Measurements from ENCODE around the gene ATP2B3.

Gene ATP2B3

DNA sequence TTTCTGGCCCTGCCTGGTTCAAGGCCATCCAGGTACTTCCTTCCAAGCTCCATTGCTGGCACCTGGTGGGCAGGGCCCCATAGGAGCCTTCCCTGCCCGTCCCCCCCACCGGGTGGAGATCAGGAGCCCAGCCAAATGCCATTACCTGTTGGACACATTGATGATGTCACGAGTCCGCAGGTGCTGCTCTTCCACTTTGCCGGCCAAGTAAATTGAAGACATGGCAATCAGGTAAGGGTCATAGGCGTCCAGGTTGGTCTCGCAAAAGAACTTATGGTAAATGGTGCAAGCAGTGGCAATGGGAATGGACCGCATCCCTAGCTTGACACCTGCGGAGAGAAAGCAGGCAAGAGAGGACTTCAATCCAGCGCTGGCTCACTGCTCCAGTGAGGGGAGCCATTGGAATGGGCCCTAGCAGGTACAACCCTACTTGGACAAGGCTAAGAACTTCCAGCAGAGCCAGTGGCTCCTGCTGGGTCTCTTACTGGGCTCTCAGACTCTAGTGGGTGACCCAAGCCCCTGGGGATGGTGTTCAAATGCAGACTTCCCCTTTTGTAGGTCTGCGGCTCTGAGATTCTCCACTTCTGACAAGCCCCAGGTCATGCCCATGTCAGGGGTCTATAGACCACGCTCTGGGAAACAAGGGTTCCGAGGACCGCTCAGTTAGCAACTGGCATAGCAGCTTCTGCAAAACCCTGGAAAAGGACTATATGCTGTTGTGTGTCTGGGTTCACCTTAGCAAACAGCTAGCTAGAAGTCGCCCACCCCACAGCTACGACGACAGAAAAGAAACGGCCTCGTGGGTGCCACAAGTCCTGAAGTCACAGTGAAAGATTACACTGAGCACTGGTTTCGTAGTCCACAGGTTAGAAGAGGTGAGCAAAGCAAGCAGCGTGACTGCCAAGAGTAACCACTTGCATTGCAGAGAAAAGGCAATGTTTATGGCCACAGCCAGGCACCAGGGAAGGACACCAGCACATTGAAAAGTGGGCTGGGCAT, 78.7 kb downstream of the ATP2B3 start:
- TF ChIP-seq, protein P1, sequence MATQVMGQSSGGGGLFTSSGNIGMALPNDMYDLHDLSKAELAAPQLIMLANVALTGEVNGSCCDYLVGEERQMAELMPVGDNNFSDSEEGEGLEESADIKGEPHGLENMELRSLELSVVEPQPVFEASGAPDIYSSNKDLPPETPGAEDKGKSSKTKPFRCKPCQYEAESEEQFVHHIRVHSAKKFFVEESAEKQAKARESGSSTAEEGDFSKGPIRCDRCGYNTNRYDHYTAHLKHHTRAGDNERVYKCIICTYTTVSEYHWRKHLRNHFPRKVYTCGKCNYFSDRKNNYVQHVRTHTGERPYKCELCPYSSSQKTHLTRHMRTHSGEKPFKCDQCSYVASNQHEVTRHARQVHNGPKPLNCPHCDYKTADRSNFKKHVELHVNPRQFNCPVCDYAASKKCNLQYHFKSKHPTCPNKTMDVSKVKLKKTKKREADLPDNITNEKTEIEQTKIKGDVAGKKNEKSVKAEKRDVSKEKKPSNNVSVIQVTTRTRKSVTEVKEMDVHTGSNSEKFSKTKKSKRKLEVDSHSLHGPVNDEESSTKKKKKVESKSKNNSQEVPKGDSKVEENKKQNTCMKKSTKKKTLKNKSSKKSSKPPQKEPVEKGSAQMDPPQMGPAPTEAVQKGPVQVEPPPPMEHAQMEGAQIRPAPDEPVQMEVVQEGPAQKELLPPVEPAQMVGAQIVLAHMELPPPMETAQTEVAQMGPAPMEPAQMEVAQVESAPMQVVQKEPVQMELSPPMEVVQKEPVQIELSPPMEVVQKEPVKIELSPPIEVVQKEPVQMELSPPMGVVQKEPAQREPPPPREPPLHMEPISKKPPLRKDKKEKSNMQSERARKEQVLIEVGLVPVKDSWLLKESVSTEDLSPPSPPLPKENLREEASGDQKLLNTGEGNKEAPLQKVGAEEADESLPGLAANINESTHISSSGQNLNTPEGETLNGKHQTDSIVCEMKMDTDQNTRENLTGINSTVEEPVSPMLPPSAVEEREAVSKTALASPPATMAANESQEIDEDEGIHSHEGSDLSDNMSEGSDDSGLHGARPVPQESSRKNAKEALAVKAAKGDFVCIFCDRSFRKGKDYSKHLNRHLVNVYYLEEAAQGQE (IDR thresholded peaks at IDR 0.05; ENCODE audit: insufficient read depth in 1 of 2, low read depth in 2 of 2, low read length in 2 of 2): no peak
- no peak for TF ChIP-seq FOXP2 (optimal IDR thresholded peaks at IDR 0.05; ENCODE audit: borderline replicate concordance, extremely low read depth, extremely low read length, insufficient read depth)
- TF ChIP-seq POLR2AphosphoS5 (IDR thresholded peaks at IDR 0.05; ENCODE audit: low read depth, low read length): no peak
- no peak for TF ChIP-seq SIN3A (IDR thresholded peaks at IDR 0.05; ENCODE audit: borderline replicate concordance, insufficient read depth, low read length)
- TF ChIP-seq TAF1 (IDR thresholded peaks at IDR 0.05; ENCODE audit: borderline replicate concordance, insufficient read depth, low read length): no peak

- TF ChIP-seq FOXP2 (optimal IDR thresholded peaks at IDR 0.05; ENCODE audit: borderline replicate concordance, extremely low read depth, extremely low read length, insufficient read depth) (no peak), POLR2AphosphoS5 (IDR thresholded peaks at IDR 0.05; ENCODE audit: low read depth, low read length) (no peak), TAF1 (IDR thresholded peaks at IDR 0.05; ENCODE audit: borderline replicate concordance, insufficient read depth, low read length) (no peak), SIN3A (IDR thresholded peaks at IDR 0.05; ENCODE audit: borderline replicate concordance, insufficient read depth, low read length) (no peak)
- TF ChIP-seq, protein P1 (IDR thresholded peaks at IDR 0.05; ENCODE audit: insufficient read depth in 1 of 2, low read depth in 2 of 2, low read length in 2 of 2): no peak
Measured at GRCh38 chrX:153596981-153597750, 79.7 kb downstream of the ATP2B3 start.

DNA sequence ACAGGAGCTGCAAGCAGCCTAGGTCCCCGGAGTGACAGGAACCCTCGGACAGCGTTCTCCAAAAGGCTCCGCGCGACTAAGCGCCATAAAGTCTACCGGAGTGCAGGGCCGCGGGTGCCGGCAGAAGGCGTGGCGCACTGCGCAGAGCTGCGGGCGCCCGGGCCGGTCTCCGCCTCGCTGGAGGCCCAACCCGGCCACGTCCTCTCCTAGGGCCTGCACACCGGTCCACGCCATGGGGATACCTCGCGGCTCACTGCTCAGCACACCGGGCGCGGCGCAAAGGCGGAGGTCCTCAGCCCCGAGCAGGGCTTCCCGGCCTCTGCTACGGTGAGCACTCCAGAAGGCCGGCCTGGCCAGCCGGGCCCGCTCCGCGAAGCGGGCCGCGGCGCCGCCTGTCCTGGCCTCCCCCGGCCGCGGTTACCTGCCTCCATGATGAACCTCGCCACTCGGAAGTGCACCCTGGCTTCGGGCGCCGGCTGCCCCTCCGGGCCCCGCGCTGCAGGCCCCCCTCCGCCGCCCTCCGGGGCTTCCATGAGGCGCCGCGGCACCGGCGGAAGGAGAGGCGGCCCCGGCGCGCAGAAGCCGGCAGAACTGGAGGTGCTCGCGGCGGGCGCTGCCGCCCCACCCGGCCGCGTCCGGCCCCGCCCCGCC, 81.2 kb downstream of the ATP2B3 start, which contains the start of gene CCNQ:
CCNQ (minus strand) TSS at position 599 of the 651 bp plus-strand sequence; CDS start at position 533, 66 bp downstream.
- no peak for TF ChIP-seq SIN3A (IDR thresholded peaks at IDR 0.05; ENCODE audit: borderline replicate concordance, insufficient read depth, low read length)
- no peak; the same call in 1 of the 2 replicates for TF ChIP-seq POLR2AphosphoS5 (IDR thresholded peaks at IDR 0.05; ENCODE audit: low read depth, low read length)
- TF ChIP-seq, protein P1 (IDR thresholded peaks at IDR 0.05; ENCODE audit: insufficient read depth in 1 of 2, low read depth in 2 of 2, low read length in 2 of 2): no peak

- no peak for TF ChIP-seq TAF1 (IDR thresholded peaks at IDR 0.05; ENCODE audit: borderline replicate concordance, insufficient read depth, low read length)
- no peak for TF ChIP-seq SIN3A (IDR thresholded peaks at IDR 0.05; ENCODE audit: borderline replicate concordance, insufficient read depth, low read length)
- TF ChIP-seq, protein P1 (IDR thresholded peaks at IDR 0.05; ENCODE audit: insufficient read depth in 1 of 2, low read depth in 2 of 2, low read length in 2 of 2): no peak
- TF ChIP-seq POLR2AphosphoS5 (IDR thresholded peaks at IDR 0.05; ENCODE audit: low read depth, low read length): no peak
Measured at GRCh38 chrX:153599192-153600031, 82.0 kb downstream of the ATP2B3 start.

Measured in PFSK-1 (cell line).